Effector CD4-positive, alpha-beta T cell (primary cell): ENCODE measurements around the gene ATG7.

Source experiments
- DNase-seq: peaks from one replicate; pipeline ENCODE4 v3.0.0-alpha.2; 2020

Gene ATG7

GRCh38 chr3:11601446-11602238 is 329.4 kb downstream of the ATG7 start:
- DNase-seq = no peak

- no peak for DNase-seq
Measured at GRCh38 chr3:11602239-11602840, 330.1 kb downstream of the ATG7 start.

- DNase-seq = no peak
Measured at GRCh38 chr3:11602886-11603527, 330.8 kb downstream of the ATG7 start.

GRCh38 chr3:11603628-11604027 is 331.4 kb downstream of the ATG7 start:
- DNase-seq = no peak

GRCh38 chr3:11604139-11604892 is 332.1 kb downstream of the ATG7 start:
- DNase-seq = no peak

GRCh38 chr3:11605398-11605797 is 333.2 kb downstream of the ATG7 start:
- DNase-seq = no peak

GRCh38 chr3:11606090-11606784 is 334.0 kb downstream of the ATG7 start:
- DNase-seq = no peak

- no peak for DNase-seq
Measured at GRCh38 chr3:11606865-11607440, 334.8 kb downstream of the ATG7 start.
